NCI-H1105 (cell line): ENCODE data around the gene MYL12A.

ENCODE experiments used
- DNase-seq: peaks from one replicate; lab custom pipeline; 2025; lab: John Stamatoyannopoulos, UW

Gene MYL12A

DNA sequence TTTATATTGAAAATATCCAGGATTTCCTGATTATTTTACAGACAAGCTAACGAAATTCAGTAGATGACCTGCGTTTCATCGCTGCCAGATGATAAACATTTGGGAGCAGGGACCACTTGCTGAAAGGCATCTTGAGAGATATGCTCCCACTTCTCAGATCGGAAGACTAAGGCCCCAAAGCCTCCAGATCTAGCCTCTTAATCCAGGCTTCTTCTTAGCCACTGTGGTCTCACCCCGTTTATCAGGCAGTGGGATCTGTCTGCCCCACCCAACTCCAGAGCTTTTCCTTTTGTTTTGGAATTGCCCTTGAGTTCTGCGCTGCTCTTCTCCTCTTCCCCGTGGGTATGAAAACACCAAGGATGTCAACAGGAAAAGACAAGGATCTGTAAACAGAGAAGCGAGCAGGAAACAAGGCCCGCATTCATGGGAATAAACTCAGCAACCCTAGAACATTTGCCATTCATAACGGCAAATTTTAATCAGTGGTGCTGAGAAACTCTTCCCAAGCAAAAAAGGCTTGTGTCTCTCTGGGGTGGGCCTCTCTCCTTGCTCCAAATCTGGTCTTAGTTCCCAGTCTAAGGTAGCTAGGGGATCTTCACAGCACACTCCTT, 35.8 kb downstream of the MYL12A start:
- DNase-seq, result no peak

DNA sequence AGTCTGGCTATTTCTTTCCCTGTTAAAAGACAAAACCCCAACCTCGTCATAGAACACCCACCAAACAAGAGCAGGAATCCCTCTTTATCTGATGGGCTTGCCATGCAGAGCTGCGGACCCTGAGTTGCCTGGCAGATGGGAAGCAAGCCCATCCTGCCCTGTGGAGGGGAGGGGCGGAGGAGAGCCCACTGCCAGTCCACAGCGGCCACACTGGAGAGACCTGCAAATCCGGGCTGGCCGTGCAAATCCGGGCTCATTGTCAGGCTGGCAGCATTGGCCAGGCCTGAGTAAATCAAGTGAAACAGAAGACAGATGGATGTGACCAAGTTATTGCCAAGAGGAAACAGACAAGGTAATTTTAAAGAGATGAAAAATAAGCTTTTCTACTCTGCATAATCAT, 36.3 kb downstream of the MYL12A start:
- no peak for DNase-seq

DNA sequence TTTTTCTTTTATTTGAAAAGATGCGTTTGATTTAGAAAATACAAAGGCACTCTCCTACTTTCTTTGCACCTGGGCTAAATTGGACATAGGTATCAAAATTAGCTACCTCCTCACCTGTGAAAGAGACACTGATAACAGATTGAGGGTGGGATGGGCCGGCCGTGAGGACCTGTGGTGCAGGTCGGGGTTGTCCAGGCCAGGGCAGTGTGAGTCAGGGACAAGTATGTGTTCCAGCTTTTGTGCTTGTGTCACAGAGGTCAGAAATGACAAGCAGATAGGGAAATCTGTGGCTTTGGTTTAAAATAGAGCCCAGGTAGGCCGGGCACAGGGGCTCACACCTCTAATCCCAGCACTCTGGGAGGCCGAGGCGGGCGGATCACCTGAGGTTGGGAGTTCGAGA, 36.9 kb downstream of the MYL12A start:
- DNase-seq, result no peak

DNA sequence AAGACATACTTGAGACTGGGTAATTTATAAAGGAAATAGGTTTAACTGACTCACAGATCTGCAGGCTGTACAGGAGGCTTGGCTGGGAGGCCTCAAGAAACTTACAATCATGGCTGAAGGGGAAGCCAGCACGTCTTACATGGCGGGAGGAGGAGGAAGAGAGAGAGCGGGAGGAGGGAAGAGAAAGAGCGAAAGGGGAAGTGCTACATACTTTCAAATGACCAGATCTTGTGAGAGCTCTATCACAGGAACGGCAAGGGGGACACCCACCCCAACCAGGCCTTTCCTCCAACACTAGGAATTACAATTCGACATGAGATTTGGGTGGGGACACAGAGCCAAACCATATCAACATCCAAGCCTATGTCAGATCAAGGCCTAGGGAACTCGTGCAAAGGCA, 38.6 kb downstream of the MYL12A start:
- DNase-seq, result no peak

DNA sequence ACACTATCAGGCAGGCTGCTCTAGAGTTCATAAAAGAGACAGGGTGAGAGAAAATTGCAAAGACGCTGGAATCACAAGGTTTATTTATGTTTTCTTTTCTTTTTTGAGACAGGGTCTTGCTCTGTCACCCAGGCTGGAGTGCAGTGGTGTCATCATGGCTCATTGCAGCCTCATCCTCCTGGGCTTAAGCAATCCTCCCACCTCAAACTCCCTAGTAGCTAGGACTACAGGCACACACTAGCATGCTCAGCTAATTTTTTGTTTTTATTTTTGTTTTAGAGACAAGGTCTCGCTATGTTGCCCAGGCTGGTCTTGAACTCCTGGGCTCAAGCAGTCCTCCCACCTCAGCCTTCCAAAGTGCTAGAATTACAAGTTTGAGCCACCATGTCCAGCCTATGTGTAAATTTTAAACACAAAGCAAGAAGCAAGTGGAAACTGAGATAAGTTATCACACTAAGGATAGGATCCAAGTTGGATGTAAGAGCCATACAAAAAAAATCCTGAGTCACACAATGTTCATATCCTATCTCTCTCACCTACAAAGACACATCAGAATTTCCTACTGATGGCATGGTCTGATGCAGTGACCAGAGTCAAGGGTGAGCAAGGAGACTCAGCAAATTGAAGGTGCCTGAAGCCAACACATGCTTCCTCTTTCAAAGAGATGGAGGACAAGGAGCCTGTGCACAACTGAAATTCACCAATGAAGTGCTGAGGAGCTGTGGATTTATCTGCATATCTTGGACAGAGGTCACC, 45.8 kb downstream of the MYL12A start:
- no peak for DNase-seq

DNA sequence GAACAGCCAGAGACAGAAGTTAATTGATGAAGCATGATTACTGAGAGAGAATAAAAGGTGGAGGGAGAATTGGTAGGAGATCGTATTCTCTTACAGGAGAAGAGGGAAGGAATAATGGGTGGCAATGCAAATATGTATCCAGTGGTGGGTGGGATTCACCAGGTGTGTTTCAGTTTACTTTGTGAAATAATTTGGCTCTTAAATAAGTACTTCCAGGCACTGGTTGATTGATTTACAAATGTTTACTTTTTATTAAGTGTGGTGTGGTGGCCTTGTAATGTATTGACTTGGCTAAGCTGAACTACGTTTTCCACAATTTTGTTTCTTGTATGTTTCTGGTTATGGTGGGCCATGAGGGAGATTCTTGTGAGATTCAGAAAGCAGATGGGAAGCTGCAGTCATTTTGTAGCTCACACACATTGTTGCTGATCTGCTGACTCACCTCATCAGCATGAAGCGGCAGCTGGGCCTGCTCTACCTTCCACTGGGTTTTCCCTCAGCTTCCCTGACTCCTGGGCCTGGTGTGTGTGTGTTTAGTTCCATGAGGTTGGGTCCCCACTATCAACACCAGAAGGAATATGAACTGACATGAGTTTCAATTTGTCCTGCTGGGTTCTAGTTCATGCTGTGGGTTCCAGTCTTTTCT, 47.0 kb downstream of the MYL12A start:
- DNase-seq, result no peak

DNA sequence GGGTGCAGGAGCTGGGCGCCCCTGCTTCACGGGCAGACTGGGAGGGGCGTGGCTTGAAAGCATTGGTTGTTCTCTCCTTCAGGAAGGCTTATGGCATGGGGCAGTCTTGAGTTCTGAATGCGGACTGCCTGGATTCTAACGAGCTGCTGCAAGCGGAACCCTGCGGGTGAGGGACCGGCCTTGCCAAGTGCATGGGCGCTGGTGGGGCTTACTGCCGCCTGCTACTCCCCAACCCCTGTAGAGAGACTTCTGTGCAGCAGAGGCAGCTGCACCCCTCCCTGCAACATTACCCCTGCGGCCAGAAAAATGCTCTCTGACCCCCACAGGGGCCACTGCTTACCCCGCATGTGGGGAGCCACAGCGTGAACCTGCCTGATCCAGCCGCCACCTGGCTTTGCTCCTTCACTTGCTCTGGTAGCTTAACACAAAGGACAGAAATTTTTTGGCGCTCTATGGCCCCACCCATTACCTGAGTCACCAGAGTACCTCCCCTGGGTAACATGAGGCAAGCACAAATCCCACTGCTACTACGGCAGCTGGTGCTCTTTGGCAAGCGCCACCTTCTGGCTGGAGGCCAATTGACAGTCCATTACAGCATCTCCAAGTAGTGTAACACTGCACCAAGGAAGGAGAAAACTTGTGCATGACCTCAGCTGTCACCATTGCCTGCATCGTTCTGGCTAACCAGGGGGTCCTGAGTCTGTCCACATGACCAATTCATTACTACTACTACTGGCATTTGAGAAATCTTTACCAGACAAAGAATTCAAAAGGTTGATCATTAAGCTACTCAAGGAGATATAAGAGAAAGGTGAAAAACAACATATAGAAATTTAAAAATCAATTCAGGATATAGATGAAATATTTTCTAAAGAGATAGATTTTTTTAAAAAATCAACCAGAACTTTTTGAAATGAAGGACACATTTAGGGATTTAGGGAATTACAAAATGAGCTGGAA, 49.7 kb downstream of the MYL12A start:
- DNase-seq, result no peak

DNA sequence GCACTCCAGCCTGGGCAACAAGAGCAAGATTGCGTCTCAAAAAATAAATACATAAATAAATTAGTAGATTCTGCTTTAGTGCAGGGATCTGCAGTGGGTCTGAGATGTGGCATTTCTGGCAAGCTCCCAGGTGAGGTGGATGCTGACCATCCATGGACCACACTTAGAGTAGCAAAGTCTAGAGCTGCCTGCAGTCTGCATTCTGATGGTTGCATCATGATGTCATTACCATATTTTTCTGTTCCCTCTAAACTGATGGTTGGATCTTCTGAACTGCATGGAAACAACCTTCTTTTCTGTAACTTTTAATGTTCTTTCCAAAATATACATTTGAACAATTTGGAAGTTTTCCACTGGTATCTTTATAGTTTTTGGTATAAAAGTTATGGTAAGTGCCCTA, 57.2 kb downstream of the MYL12A start:
- no peak for DNase-seq

DNA sequence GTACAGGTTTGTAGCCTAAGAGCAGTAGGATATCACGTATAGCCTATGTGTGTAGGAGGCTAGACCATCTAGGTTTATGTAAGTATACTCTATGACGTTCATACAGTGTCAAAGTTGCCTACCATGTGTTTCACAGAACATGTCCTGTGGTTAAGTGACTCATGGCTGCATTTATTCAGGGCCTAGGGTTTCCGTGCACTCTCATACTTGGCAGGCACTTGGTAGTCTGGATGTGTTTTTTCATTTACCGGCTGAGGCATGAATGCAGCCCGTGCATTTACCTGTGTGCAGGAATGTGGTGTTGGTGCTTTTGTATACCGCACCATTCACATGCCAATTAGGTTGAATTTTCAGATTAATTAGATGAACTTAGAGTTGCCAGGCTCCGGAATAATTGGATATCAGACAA, 57.8 kb downstream of the MYL12A start:
- no peak for DNase-seq
